ENCODE results near the gene PFDN1.
A peak's percentile ranks its signal among the peaks of the same experiment; 100 is the strongest.
"Not testable (repeated sequence)": the region's sequence is repeated elsewhere in the genome, so short reads cannot be mapped to it uniquely, and the experiment has no call there.

PFDN1 gene, protein sequence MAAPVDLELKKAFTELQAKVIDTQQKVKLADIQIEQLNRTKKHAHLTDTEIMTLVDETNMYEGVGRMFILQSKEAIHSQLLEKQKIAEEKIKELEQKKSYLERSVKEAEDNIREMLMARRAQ

DNA sequence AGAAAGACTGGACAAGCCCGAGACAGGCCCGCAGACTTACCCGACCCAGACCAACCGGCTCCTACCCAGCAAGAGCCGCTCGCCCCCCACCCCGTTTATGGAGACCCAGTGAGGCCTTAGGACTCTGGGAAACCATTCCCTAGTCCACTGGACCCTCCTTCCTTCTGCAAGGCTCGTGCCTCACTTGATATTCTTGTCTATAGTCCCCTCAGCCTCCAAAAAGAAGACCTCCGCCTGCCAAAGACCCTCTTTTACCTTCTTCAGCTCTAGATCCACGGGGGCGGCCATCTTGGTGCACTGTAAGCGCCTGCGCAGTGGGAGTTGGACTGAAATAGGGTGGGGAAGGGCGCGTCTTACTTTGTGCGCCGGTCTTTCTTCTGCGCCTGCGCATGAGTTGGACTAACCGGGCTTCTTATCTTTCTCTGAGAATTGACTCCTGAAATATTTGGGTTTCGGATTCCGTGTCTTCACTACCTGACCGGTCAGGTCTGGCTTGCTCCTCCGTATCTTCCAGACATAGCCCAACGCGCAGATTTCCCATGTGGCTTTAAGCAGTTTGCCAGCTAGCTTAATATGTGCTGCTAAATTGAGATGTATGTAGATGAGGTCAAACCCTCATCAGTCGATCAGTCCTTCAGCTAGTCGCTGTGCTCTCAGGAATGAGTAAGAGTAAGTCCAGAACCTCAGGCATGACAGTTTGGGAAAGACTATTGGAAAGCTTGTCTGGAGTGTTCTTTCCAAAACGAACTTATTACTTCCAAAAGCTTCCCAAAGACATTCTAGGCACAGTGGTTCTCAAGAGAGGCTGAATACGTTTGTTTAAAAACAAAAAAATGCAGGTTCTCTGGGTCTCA, at the start of gene PFDN1:
Gene PFDN1 (minus strand): TSS at position 316 of the 854 bp plus-strand sequence. CDS start 28 bp downstream, at position 288.
- DNase-seq, result peak; percentile 94

DNA sequence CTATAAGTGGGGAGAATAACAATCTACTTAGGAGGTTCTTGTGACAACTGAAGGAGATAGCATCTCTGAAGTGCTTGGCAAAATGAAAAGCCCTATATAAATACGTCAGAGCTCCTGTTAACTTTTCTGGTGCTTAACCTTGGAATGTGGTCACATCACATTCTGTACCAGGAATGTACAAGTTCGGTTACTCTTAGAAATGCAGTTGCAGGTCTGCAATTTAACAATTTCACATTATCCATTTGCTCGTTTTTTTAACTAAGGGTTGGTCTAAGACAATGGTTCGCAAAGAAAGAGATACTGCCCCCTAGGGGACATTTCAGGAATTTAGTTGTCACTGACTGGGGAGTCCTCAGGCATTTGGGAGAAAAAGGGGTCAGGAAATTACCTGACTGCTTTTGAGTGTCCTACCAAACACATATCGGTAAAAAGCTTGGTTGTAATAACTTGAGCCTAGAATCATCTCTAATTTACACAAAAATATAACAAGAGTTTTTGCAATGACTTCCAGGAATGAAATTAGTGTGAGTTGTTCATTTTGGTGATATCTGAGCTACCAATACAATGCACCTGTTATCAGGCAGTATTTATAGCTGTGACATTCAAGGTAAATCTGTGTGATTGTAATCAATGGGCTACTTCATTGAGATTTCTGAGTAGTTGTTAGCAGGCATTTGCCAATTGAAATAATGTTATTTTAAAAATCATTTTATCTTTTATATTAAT, 48.9 kb upstream of the PFDN1 start:
- DNase-seq, result peak; percentile 56

DNA sequence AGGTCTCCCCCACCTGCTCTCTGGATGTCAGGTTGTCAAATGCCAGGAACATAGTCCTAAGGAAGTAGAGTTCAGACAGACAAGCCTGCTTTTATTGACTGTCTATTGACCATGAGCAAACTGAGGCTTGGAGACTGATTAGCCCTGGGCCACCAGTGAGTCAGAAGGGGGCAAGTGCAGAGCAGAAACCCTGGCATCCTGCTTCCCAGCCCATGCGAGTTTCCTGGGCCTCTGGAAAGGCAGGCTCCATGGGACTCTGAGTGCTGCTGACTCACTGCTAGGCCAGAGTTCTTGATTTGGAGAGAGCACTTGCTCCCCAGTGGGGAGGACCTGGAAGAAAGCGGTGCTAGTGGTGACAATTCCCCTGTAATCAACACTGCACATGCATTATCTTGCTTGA, 46.3 kb upstream of the PFDN1 start:
- DNase-seq, result no peak

DNA sequence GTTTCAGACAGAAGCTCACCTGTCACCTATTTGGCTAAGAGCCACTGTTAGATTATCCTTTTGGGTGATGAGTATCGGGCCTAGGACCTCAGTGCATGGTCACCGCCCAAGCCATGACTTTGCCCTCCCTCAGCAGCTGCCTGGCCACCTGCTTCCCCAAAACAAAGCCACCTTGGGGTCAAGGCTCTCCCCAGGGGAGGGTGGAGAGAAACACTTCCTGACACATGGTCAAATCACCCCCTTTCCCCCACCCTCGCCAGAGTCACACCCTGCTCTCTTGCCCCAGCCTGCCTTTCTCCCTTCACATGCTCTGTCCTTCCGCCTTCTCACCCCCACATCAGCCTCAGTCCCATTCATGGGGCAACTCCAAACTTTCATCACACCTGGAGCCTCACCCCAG, 45.2 kb upstream of the PFDN1 start:
- DNase-seq, result no peak

DNA sequence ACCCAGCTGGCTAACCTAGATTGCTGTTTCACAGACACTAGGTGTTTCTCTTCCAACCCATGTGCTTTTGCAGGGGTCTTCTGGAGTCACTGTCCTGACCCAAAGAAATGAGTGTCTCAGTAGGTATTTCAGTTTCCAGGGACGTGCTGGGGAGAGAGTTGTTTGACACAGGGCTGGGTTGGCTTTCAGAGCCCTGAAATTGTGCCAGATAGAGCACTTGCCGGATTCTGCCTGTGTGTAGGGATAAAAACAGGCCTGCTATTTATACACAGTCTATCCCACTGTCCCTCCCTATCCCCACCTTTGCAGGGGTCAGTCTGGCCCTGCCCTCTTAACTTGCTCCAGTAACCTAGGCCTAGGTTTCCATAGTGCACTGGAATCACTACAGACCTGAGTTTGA, 44.5 kb upstream of the PFDN1 start:
- no peak for DNase-seq

DNA sequence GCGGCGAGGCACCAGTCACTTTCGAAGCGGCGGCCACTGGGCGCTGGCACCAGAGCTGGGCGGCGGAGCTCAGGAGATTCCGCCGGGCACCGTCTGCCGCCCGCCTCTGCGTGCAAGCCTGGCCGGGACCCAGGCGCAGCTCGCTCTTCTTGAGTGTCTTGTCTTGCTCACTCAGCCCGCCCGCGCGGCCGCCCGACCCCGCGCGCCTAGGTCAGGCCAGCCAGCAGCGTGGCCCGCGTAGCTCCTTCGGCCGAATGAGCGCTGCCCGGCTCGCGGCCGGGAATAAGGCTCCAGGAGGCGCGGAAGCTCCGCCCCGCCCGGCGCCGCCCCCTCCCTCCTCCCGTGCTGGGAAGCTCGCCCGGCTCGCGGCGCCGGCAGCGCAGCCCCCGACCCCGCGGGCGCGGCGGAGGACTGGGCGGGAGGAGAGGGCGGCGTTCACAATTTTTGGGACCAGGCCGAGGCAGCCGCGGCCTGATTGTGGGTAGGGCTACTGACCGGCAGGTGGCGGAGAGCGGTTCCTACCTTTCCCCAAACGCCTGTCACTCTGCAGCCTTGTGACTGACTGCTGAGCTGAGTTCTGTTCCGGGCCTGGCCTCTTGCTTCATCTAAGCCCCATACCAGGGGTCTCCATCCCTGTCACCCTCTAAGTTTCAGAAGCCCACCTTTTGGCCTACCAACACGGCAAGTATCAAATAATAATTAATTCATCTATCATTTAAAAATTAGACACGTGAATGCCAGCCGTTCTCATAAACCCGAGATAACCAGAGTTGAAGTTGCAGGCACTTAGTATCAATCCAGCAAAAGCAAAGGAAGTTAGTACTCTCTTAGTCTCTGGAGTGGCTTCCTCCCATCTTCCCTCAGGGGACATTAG, 43.7 kb upstream of the PFDN1 start, which contains the start of gene HBEGF:
Gene HBEGF (minus strand): TSS at position 256 of the 874 bp plus-strand sequence. CDS start 275 bp downstream, outside the sequence.
- DNase-seq, result peak; percentile 72

DNA sequence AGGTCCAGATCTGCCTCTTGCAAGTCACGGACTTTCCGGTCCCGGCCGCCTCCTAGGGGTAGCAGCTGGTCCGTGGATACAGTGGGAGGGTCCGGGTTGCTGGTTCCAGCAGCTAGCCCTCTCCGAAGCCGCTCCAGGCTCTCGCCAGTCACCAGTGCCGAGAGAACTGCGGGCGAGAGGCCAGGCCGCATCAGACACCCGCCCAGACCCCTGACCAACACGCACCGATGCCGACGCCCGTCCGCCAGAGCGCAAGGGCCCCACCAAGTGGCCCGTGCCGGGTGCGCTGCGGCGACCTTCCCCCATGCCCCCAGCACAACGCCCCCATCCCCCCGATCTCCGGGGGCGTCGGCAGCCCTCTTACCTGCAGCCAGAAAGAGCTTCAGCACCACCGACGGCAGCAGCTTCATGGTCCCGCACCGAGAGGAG, 43.0 kb upstream of the PFDN1 start:
- DNase-seq, result no peak

DNA sequence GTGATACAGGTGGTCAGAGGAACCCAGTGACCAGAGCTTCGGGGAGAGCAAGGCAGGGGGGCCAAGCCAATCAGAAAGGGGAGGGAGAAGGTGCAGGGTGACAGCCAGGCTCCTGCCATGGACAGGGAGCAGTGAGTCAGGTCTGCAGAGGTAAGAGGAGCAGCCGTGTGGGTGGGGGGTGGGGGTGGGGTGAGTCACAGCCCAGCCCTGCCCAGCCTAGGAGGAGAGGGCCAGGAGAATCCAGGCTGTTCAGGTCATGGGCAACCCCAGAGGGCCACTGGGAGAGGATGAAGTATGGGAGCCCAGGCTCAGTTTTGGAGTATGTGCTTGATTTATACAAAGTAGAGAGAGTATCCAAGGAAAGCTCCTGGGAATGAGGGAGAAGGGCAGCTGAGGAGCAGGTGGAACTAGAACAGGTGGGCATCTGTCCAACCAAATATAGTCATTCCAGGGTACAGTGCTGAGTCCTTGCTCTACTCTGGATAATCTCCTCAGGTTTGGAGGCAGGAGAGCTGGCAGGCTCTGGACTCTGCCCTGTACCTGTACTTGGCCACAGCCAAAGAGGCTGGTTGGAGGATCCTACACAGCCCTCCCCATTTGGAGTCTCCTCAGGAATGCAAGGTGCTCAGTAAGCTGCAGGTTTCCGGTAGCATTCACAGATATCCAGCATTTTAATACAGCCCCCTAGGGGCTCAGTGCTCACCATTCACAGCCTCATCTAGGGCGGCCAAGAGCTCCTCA, 42.0 kb upstream of the PFDN1 start:
- peak; percentile 44 for DNase-seq

DNA sequence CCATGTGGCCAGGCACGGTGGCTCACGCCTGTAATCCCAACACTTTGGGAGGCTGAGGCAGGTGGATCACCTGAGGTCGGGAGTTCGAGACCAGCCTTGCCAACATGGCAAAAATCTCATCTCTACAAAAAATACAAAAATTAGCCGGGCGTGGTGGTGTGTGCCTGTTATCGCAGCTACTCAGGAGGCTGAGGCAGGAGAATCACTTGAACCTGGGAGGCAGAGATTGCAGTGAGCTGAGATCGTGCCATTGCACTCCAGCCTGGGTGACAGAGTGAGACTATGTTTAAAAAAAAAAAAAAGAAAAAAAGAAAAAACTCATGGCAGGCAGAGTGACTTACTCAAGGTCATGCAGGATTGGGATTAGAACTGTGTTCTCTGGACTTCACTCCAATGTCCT, 40.9 kb upstream of the PFDN1 start:
- DNase-seq, result not testable (repeated sequence)

DNA sequence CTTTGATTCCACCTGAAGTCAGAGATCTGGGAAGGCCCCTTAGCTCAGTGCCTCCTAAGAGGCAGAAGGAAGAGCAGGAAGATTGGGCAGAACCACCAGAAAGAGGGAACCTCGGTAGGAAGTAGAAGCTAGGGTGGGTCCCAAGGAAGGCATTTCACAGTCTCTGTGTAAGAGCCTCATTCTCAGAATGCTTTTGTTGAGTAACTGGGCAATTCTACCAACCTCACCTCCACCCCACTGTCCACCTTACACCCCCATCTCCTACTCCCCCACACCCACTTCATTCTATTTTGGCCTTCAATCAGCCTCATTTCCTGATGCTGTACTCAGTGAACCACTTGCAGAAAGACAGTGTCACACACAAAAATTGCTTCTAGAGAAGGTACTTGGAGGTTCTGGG, 40.0 kb upstream of the PFDN1 start:
- no peak for DNase-seq

DNA sequence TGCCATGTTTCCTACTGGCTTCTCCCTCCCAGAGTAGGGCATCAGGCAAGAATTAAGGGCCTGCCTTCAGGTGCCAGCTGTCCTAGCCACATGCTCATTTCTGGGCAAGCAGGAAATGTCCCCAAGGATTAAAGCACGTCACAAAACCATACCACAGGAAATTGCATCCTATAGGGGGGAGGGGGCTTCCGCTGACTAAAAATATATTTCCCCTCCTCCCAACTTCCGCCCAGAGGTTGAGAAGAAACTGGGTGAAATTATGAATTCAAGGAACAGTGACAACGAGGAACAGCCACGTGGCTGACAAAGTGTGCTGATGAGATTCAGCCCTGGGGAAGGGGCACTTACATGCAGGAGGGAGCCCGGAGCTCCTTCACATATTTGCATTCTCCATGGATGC, 39.4 kb upstream of the PFDN1 start:
- peak; percentile 57 for DNase-seq

DNA sequence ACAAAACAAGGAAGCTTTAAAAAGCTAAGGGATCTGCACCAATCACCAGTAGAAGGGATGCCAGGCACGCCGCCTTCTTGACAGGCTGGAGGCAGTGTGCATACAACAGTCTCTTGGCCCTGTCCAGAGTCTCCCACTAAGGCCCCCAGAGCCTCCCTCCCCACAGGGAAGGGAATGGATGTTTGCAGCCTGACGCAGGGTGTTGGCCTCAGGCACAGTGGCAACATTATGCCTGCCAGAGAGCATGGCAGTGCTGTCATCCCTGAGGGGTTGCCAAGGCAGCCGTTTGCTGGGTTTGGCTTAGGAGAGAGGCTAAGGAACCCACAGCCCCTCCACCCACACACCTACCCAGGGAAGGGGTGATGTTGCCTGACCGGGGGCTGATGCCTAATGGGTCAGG, 38.7 kb upstream of the PFDN1 start:
- DNase-seq, result no peak

DNA sequence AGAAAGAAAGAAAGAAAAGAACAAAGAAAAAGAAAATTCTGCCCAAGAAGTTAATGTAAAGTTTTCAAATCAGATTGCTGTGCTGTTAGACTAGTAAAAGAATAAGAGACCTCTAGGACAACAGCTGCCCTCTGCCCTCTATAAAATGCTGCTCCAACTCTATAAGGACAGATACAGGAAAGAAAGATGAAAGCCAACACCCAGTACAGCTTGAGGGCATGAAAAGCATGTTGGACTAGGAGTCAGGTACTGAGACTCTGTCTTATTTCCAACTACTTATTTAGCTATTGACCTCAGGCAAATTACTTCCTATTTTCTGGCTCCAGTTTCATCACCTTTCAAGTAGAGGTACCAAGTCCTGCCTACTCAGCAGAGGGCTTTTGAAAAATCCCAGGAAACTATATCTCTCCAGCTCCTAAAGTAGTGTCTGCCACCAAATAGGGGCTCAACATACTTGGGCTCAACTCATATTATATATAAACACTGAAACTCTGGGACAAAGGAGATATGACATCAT, 37.8 kb upstream of the PFDN1 start:
- DNase-seq, result no peak

DNA sequence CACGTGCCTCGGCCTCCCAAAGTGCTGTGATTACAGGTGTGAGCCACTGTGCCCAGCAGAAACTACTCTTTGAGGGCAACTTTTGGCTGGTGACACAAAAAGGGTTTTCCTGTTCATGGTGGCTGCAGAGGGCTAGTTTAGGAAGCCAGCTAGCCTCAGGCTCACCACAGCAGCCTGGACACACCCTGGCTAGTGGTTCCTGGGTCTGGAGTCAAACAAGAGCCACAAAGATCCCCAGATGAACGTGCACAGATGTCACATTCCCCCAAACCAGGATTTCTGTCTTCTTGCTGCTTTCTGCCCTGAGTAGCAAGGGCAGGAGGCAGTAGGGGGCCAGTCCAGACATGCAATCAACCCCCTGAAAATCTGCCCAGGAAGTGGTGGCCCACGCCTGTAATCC, 36.7 kb upstream of the PFDN1 start:
- DNase-seq, result no peak

DNA sequence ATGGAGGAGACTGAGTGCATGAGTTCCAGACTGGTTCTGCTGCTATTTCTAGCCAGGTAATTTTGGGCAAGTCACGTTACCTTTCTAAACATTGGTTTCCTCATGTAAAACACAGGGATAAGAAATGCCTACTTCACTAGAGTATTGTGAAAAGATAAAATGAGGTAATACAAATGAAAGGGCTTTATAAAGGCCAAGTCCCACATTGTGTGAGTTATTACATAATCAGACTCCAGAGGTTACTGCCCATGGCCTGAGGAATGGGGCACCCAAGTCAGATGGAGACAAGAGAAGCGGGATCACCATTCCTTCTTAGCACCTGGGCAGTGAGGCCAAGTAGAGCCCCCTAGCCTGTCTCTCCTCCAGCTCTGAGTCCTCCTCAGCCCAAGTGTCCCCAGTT, 36.0 kb upstream of the PFDN1 start:
- DNase-seq, result no peak

DNA sequence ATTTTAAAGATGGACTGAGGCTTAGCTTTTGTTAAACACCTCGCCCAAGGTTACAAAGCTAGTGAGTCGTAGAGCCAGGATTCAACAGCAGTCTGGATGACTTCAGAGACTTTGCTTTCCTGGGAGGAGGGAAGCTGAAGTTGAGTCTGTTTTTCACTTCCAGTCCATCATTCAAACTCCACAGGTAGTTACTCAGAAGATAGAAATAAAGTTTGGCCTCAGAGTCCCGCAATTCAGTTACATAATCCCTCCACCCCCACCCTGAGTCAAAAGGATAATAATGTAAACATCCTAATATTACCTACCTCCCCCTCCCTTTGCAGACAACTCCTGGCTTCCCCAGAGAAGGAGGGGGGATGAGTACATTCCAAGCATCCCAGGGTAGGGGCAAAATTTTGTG, 35.4 kb upstream of the PFDN1 start:
- DNase-seq, result no peak

DNA sequence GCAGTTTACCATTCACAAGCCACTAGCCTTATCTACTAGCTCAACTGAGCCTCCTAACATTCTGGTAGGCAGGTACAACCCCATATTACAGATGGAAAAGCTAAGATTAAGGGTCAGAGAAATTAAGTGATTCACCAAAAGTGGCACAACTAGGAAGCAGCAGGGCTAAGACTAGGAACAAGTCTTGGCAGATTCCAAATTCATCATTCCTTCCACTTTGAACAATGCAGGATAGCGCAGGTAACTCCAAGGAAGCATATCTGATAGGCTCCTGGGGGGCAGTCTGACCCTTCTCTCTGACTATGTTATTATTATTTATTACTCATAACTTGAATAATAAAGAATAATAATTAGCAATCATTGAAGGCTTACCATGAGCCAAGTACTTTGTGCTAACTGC, 35.0 kb upstream of the PFDN1 start:
- no peak for DNase-seq

DNA sequence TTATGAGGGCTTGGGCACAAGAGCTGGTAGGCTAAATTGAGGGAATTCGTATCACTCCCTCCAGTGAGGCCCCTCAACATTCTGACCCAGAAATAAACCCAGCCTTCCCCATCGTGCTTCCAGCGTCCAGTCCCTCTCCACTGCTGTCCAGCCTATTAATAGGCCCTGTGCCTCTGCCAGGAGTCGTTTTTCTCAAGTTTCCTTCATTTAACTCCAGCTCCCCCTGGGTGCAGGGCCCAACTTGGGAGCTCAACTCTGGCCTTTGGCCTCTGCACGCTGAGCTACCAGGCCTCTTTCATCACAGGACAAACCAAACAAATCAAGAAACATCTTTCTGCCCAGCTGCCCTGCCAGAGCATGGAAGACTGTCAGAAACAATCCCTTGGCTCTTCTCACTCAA, 33.5 kb upstream of the PFDN1 start:
- DNase-seq, result no peak

DNA sequence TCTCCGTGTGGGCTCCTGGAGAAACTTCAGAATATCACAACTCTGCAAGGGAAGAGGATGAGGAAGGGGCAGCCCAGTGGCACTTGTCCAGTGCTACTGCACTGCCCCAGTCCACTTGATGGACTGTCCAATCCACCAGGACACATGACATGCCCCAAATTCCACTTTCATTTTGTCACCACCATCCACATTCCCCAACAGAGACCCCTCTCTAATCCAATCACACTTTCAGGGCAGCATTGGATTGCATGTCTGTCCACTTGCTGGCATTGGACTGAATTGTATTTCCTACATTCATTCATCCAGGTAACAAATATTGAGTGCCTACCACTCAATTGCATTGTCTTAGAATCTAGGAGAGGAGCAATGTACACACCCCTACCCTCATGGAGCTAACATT, 28.7 kb upstream of the PFDN1 start:
- DNase-seq, result no peak

DNA sequence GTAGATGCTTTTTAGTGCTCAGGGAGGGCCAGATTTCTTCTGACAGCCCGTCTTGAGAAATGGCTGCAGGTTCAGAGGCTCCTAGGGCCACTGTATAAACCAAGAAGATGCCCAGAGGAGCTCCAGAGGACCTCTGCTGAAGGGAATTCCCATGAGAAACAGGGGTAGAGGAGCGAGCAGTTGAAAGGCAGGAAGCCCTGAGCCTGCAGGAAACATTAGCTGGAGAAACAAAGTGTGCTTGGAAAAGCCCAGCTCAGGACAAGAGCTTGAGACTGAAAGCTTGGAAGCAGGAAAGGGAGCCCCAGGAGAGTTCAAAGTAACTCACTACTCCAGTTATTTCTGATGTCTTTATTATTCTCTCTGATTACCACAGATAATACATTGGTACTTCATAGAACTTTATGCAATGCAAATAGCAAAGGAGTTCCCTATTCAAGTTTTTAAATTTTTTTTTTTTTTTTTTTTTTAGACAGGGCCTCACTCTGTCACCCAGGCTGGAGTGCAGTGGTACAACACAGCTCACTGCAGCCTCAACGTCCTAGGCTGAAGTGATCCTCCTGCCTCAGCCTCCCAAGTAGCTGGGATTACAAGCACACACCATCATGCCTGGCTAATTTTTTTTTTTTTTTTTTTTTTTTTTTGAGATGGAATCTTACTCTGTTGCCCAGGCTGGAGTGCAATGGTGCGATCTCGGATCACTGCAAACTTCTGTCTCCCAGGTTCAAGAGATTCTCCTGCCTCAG, 27.0 kb upstream of the PFDN1 start:
- no peak for DNase-seq

Data from stimulated activated CD4-positive, alpha-beta T cell treated with anti-CD3 and anti-CD28 coated beads, Interleukin-15, amount 100 ng/mL, for 24 hours (primary cell).